ENCODE data around the gene HES1. TPM values are rescaled to one million over a fixed set of nuclear protein-coding genes. Genes with fewer than 3 reads are reported as not detected.

Gene HES1
- total and polyA plus RNA-seq, 8 donors: 15.7 to 68.5 (median 36.3) TPM

DNA sequence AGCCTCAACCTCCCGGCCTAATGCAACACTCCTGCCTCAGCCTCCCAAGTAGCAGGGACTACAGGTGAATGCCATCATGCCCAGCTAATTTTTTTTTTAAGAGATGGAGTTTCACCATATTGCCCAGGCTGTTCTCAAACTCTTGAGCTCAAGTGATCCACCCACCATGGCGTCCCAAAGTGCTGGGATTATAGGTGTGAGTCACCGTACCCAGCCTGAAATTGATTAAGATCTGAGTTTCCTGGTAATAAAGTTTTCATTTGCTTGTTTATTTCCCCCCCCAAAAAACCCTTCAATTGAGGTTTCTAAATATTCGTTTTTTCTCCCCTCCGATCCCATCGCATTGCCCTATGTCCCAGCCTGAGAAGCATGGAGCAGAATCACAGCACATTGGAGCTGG is 39.0 kb downstream of the HES1 start:
- no peaks in the 10 kb centered on the region for H3K4me1 ChIP-seq
- no peak overlapping the region for H3K27ac ChIP-seq
- 95 to 96% methylated on average over 6 of the region's 6 CpGs for WGBS, 2 donors
- H3K9me3 ChIP-seq: no peaks in the 10 kb centered on the region
- ATAC-seq (no peak), FAIRE-seq (no peak), DNase-seq (no peak)
- no peak overlapping the region for H3K4me3 ChIP-seq
- TF ChIP-seq, protein P1, sequence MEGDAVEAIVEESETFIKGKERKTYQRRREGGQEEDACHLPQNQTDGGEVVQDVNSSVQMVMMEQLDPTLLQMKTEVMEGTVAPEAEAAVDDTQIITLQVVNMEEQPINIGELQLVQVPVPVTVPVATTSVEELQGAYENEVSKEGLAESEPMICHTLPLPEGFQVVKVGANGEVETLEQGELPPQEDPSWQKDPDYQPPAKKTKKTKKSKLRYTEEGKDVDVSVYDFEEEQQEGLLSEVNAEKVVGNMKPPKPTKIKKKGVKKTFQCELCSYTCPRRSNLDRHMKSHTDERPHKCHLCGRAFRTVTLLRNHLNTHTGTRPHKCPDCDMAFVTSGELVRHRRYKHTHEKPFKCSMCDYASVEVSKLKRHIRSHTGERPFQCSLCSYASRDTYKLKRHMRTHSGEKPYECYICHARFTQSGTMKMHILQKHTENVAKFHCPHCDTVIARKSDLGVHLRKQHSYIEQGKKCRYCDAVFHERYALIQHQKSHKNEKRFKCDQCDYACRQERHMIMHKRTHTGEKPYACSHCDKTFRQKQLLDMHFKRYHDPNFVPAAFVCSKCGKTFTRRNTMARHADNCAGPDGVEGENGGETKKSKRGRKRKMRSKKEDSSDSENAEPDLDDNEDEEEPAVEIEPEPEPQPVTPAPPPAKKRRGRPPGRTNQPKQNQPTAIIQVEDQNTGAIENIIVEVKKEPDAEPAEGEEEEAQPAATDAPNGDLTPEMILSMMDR (IDR thresholded peaks at IDR 0.05): no peak
- H3K27me3 ChIP-seq: no peaks in the 10 kb centered on the region
- intact Hi-C loops (cut with DNase I): no loop called here
- no peaks in the 10 kb centered on the region for H3K36me3 ChIP-seq

DNA sequence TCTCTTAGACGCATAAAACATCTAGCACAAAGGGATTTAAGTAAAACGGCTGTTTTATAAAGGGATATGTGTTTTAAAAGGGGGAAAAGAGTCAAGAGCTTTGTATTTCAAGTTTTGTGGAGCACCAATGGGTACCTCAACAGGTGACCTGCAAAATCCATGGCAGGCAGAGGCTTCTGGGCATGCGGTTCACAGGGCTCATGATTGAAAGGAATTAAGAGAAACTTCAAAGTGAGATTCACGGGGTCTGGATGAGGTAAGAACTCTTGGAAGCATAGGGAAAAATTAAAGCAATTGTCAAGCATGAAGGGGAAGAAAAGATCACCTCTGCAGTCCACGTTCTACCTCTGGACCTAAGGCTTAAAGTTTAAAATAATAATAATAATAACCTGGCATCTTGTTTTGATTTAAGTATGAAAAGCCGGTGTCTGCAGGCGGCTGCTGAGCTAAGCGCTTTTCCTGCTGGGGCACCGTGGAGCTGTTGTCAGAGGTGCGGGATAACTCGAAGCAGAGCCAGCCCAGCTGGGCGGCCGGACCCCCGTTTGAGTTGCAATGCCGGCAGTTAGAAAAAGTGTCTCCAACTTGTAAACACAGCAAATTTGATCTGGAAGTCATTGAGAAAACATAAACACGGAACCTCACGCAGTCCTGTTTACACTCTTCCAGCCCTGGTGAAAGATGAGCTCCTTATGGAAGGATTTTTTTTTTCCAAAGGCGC is 40.5 kb downstream of the HES1 start:
- FAIRE-seq (no peak), ATAC-seq (no peak), DNase-seq (no peak)
- no peaks in the 10 kb centered on the region for H3K27me3 ChIP-seq
- H3K36me3 ChIP-seq: no peaks in the 10 kb centered on the region
- H3K27ac ChIP-seq: no peak overlapping the region
- no peaks in the 10 kb centered on the region for H3K4me1 ChIP-seq
- no peaks in the 10 kb centered on the region for H3K9me3 ChIP-seq
- TF ChIP-seq, protein P1 (IDR thresholded peaks at IDR 0.05): no peak
- intact Hi-C loops (cut with DNase I): no loop called here
- H3K4me3 ChIP-seq: no peak overlapping the region
- WGBS, 2 donors: 80 to 82% methylated on average over 18 of the region's 18 CpGs

DNA sequence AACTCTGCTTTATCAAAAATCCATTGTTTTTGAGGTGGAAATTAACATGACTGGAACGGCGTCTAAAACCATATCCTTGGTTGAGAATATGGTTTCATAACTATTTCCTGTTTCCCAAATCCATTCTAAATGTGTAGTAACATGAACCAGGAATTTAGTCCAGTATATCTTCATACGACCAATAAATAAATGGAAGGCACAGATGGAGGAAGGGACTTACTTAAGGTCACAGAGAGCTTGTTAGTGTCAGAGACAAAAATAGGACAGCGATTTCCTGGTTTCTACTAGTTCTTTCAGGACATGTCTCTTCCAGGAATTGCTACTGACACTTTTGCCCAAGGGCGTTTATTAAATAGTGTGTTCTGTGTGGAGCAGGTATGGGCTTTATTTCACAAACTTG is 41.2 kb downstream of the HES1 start:
- no peak for ATAC-seq

DNA sequence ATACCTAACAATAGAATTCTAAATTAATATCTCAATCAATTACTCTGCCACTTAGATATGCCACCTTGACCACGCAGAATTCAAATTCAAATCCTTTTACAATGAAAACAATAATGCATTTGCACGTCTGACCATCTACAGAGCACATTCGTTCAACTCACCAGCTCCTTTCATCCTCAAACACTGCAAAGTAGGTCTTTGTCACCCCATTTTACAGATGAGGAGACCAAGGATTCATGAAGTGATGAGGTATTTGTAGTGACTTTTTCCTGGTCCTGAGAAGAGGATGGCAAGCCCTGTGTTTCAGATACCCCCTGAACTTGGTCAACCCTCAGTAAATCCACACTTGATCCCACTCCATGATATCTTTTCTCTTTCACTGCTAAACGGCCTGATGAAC is 42.2 kb downstream of the HES1 start:
- ATAC-seq (no peak), DNase-seq (no peak), FAIRE-seq (no peak)
- H3K4me1 ChIP-seq: no peaks in the 10 kb centered on the region
- intact Hi-C loops (cut with DNase I): no loop called here
- H3K36me3 ChIP-seq: no peaks in the 10 kb centered on the region
- H3K27ac ChIP-seq: no peak overlapping the region
- H3K9me3 ChIP-seq: no peaks in the 10 kb centered on the region
- 81 to 84% methylated on average over 4 of the region's 4 CpGs for WGBS, 2 donors
- TF ChIP-seq, protein P1 (IDR thresholded peaks at IDR 0.05): no peak
- no peak overlapping the region for H3K4me3 ChIP-seq
- H3K27me3 ChIP-seq: no peaks in the 10 kb centered on the region

More for the DNA sequence above, 41.2 kb downstream of the HES1 start:
- DNase-seq (no peak), FAIRE-seq (no peak)
- 81 to 83% methylated on average over 5 of the region's 5 CpGs for WGBS, 2 donors
- no peak overlapping the region for H3K4me3 ChIP-seq
- intact Hi-C loops (cut with DNase I): no loop called here
- no peaks in the 10 kb centered on the region for H3K4me1 ChIP-seq
- H3K27me3 ChIP-seq: no peaks in the 10 kb centered on the region
- H3K9me3 ChIP-seq: no peaks in the 10 kb centered on the region
- TF ChIP-seq, protein P1 (IDR thresholded peaks at IDR 0.05): no peak
- H3K27ac ChIP-seq: no peak overlapping the region
- no peaks in the 10 kb centered on the region for H3K36me3 ChIP-seq

DNA sequence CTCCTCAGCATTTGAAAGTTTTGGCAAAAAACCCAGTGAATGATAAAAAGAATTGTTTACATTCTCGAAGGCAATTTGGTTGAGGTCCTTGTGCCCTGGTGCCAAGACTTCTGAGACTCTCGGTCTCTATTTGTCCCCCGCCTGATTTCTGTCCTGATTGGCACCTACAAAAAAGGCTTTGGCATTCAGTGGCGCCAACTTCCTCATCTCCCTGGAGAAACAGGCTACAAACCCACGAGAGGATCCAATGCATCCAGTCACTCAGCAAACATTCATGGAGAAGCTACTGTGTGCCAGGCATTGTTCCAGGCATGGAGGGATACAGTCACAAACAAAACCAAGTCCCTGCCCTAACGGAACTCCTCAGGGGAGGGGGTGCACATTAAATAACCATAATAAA is 42.7 kb downstream of the HES1 start:
- no peak for ATAC-seq
- FAIRE-seq: no peak
- TF ChIP-seq, protein P1 (IDR thresholded peaks at IDR 0.05): no peak
- H3K9me3 ChIP-seq: no peaks in the 10 kb centered on the region
- no peaks in the 10 kb centered on the region for H3K4me1 ChIP-seq
- H3K27me3 ChIP-seq: no peaks in the 10 kb centered on the region
- 31 to 33% methylated on average over 6 of the region's 6 CpGs for WGBS, 2 donors
- H3K4me3 ChIP-seq: no peak overlapping the region
- no peak overlapping the region for H3K27ac ChIP-seq
- intact Hi-C loops (cut with DNase I): no loop called here
- no peaks in the 10 kb centered on the region for H3K36me3 ChIP-seq
- no peak for DNase-seq

All from pancreas (tissue), 10 donors.